ENCODE data around the gene TNNT2.

TNNT2 gene

DNA sequence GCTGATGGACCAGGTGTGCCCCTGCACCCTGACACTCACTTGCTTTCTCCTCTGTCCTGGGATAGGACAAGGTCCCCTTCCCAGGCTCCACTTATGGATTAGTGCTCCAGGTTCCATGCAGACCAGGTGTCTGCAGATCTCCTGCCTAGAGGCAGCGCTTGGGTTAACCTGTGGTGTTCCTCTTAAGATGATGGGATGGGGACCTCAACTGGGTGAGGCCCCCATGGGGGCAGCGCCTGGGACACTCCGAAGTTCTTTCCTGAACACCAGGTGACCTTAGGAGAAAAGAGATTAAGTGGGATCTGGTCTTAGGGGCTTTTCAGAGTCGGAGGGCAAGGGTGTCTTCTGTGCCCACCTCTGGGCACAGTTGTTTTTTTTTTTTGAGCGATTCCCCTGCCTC lies 21.2 kb downstream of the TNNT2 start:
- no peak for TF ChIP-seq CTCF (IDR thresholded peaks at IDR 0.05; ENCODE audit: low read depth, low read length)

GRCh38 chr1:201355471-201355870 lies 22.0 kb downstream of the TNNT2 start:
- no peaks in the 10 kb centered on the region for H3K36me3 ChIP-seq
- TF ChIP-seq CTCF (IDR thresholded peaks at IDR 0.05; ENCODE audit: low read depth, low read length): no peak
- DNase-seq: no peak
- no peaks in the 10 kb centered on the region for H3K4me1 ChIP-seq
- no peaks in the 10 kb centered on the region for H3K27me3 ChIP-seq
- no peaks in the 10 kb centered on the region for H3K9me3 ChIP-seq
- H3K4me3 ChIP-seq (ENCODE audit: low read depth, low read length): no peak overlapping the region

More for the DNA sequence above, 21.2 kb downstream of the TNNT2 start:
- DNase-seq: no peak
- no peaks in the 10 kb centered on the region for H3K27me3 ChIP-seq
- no peaks in the 10 kb centered on the region for H3K4me1 ChIP-seq
- H3K36me3 ChIP-seq: no peaks in the 10 kb centered on the region
- no peak overlapping the region for H3K4me3 ChIP-seq (ENCODE audit: low read depth, low read length)
- no peaks in the 10 kb centered on the region for H3K9me3 ChIP-seq

DNA sequence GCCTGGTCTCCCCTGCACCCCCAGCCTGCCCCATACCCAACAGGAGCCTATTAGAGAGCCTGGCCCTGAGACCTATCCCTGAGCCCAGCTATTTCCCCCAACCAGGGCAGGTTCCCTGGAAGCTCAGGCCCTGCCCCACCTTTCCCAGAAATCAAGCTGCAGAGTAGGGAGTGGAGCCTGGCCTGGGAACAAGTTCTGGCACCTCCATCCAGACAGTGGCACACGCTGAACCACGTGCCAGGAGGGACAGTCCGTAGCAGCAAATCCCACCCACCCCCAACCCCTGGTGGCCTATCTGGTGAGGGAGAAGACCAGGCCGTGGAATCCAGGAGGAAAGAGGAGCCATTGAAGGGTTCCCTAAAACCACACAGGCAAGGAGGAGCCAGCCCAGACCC lies 22.6 kb downstream of the TNNT2 start:
- no peak overlapping the region for H3K4me3 ChIP-seq (ENCODE audit: low read depth, low read length)
- H3K4me1 ChIP-seq: no peaks in the 10 kb centered on the region
- H3K27me3 ChIP-seq: no peaks in the 10 kb centered on the region
- TF ChIP-seq CTCF (IDR thresholded peaks at IDR 0.05; ENCODE audit: low read depth, low read length): no peak
- DNase-seq: no peak
- no peaks in the 10 kb centered on the region for H3K9me3 ChIP-seq
- H3K36me3 ChIP-seq: no peaks in the 10 kb centered on the region

- H3K4me1 ChIP-seq: no peaks in the 10 kb centered on the region
- H3K36me3 ChIP-seq: no peaks in the 10 kb centered on the region
- H3K27me3 ChIP-seq: no peaks in the 10 kb centered on the region
- TF ChIP-seq CTCF (IDR thresholded peaks at IDR 0.05; ENCODE audit: low read depth, low read length): no peak
- H3K4me3 ChIP-seq (ENCODE audit: low read depth, low read length): no peak overlapping the region
- H3K9me3 ChIP-seq: no peaks in the 10 kb centered on the region
- no peak for DNase-seq
These were observed 23.2 kb downstream of the TNNT2 start for GRCh38 chr1:201354151-201354900.

DNA sequence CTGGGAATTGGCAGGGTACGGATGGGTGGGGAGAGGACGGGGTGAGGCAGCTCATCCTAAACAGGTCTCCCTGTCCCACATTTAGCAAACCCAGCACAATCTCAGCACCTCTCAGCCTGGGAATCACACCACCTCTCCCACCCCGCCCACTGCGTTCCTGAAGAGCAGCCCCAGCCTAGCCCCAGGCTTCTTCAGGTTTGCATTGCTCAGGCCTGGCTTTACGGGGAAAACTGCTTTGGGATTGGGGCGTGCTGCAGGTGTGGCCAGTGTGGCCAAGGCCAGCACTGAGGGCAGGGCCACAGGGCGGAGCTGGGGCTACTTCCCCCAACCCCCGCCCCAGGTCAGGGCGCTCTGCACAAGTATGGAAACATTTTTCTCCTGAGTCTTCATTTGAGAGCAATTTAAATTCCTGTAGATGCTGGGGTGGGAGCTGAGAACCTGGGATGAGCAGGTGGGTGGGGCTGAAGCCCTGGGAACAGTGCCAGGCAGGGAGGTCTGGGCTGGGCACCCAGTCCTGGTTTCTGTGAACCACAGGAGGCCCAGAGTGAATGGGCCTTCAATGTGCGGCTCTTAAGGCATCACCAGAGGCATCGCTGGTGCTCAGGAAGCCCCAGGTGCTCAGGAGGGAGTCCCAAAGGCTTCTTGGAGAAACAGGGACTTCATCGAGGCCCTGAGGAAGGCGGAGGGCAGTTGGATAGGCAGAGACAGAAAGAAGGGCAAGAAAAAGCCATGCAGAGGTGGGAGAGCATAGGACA lies 24.1 kb downstream of the TNNT2 start:
- H3K4me1 ChIP-seq: no peaks in the 10 kb centered on the region
- no peaks in the 10 kb centered on the region for H3K27me3 ChIP-seq
- no peak for DNase-seq
- H3K9me3 ChIP-seq: no peaks in the 10 kb centered on the region
- no peak overlapping the region for H3K4me3 ChIP-seq (ENCODE audit: low read depth, low read length)
- no peaks in the 10 kb centered on the region for H3K36me3 ChIP-seq
- no peak for TF ChIP-seq CTCF (IDR thresholded peaks at IDR 0.05; ENCODE audit: low read depth, low read length)

DNA sequence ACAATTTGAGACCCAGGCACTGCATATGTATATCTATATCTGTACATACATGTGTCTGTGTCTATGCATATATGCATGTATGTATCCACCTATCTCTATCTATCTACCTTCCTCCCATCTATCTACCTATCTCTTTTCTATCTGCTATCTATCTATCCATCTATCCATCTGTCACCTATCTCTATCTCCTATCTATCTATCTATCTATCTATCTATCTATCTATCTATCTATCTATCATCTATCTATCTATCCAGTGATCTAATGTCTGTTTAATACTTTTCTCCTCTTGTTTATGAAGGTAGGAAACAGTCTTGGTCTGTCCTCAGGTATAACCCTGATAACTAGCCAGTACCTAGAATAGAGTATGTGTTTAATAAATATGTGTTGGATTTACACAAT lies 25.9 kb downstream of the TNNT2 start:
- no peaks in the 10 kb centered on the region for H3K27me3 ChIP-seq
- DNase-seq: no peak
- H3K4me3 ChIP-seq (ENCODE audit: low read depth, low read length): no peak overlapping the region
- TF ChIP-seq CTCF (IDR thresholded peaks at IDR 0.05; ENCODE audit: low read depth, low read length): no peak
- H3K9me3 ChIP-seq: no peaks in the 10 kb centered on the region
- no peaks in the 10 kb centered on the region for H3K36me3 ChIP-seq
- H3K4me1 ChIP-seq: no peaks in the 10 kb centered on the region

Data from BE2C (cell line).